Fibroblast of villous mesenchyme (primary cell): ENCODE results near the gene MYL12A. TPM values are rescaled to one million over a fixed set of nuclear protein-coding genes. Genes with fewer than 3 reads are reported as not detected.

Experiments
- DNase-seq: peaks from one replicate; pipeline ENCODE4 v3.0.0-alpha.2; 2010; ENCODE audit warnings: low read depth
- H3K4me3 ChIP-seq: 2 replicates; pipeline ENCODE4 v1.5.1; 2011; ENCODE audit warnings: low read depth, mild to moderate bottlenecking, low read length
- CTCF ChIP-seq: IDR thresholded peaks from 2 replicates; pipeline ENCODE4 v1.5.1; 2012; ENCODE audit warnings: low read depth, mild to moderate bottlenecking, low read length; ENCODE audit not compliant: insufficient read depth
- total RNA-seq: library from RNA; depleted of rRNA; stranded (reverse); fragments of >200 nt; gene quantifications from 2 replicates; pipeline ENCODE4 v1.2.3, GENCODE V29; 2012

Gene MYL12A
- total RNA-seq, 1 donor = 1,222 TPM

DNA sequence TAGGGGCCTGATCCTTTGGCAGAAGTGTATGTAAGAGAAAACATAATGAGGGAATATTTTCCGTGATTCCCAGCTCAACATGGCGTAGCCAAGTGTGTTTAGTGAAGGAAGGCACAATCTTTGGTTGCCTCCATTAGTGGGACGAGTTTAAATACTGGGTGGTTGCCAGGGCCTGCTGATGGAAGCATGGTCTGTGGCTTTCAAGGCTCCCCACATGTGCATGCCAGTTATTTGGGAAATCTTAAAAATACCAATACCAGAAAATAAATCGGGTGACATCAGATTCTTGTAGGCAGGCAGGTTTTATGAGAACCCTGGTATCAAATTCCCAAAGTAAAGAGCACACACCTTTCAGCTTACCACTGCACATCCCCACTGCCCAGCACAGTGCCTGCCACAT, 7.1 kb downstream of the MYL12A start:
- no peak for DNase-seq
- no peak for TF ChIP-seq CTCF
- H3K4me3 ChIP-seq = no peak overlapping the region

GRCh38 chr18:3255611-3256165, 8.1 kb downstream of the MYL12A start:
- TF ChIP-seq CTCF = no peak
- no peak overlapping the region for H3K4me3 ChIP-seq
- DNase-seq = no peak

DNA sequence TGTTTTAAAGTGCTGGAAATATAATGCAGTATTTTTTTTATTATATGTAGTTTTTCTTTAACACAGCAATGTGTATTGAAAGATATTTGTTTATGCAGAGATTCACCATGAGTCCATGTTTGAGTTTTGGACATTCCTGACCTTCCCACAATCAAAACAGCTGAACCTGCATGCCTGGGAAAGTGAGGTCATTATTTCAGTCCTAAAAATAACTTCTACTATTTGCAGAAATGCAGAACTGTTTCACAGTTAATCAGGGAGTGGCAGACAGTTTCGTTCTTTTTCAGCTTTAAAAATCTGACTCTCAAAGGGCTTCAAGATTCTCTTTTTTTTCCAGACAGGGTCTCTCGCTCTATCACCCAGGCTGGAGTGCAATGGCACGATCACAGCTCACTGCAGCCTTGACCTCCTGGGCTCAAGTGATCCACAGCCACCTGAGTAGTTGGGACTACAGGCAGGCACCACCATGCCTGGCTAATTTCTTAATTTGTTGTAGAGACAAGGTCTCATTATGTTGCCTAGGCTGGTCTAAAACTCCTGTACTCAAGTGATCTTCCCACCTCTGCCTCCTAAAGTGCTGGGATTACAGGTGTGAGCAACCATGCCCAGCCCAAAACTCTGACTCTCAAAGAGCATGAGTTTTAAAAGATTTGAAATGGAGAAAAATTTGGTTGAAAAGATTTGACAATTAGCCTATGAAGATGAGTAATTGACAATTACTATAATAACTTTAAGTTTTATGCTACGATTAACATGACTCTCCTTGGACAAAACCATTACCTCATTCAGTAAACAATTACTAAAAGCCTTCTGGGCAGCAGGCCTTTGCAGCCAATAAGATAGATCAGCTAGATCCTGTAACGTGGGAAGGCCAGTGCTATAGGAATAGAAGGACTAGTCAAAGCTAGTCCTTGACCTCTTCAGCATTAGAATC, 9.4 kb downstream of the MYL12A start:
- peak; percentile 74 for DNase-seq
- no peak overlapping the region for H3K4me3 ChIP-seq
- no peak for TF ChIP-seq CTCF

DNA sequence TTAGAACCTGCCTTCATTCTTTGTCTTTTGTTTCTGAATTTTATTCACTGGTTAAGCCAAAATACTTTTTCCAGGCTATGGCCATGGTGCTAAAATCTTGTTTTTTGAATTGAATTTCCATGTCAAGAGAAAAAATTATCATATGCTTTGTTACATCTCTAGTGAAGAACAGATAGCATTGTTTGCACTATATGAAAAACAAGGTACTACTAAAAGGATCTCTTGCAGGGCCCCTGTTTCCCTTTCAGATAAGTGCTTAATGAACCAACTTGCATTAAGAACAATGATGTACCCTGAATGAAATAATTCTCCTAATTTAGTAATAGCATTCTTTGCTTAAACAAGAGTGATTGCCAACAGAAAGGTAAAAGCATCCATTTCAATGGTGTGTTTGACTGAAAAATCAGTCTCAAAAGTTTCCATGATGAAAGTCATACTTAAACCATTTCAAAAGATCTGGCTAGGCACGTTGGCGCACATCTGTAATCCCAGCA, 10.1 kb downstream of the MYL12A start:
- DNase-seq = no peak
- H3K4me3 ChIP-seq = no peak overlapping the region
- no peak for TF ChIP-seq CTCF

- no peak for TF ChIP-seq CTCF
- no peak for DNase-seq
- peak overlapping the region; percentile 93 for H3K4me3 ChIP-seq
These were observed 13.4 kb downstream of the MYL12A start for GRCh38 chr18:3260995-3261372.

GRCh38 chr18:3261373-3262233, 14.0 kb downstream of the MYL12A start, which contains the start of gene MYL12B:
Gene MYL12B (plus strand): TSS chr18:3262133. CDS start chr18:3272899, 10,766 bp downstream.
- no peak for TF ChIP-seq CTCF
- peak; percentile 76 for DNase-seq
- H3K4me3 ChIP-seq = peak within 1 kb of the TSS; percentile 93
